ENCODE measurements around the gene NUDT22.

GRCh38 chr11:64227405-64227956 is 1.4 kb downstream of the NUDT22 start:
- TF ChIP-seq CTCF (IDR thresholded peaks at IDR 0.05) (no peak), POLR2A (IDR thresholded peaks at IDR 0.05) (no peak)

Measured in heart left ventricle (tissue), 13 donors.